ENCODE data around the gene ADAMTSL3. TPM values are rescaled to one million over a fixed set of nuclear protein-coding genes. Genes with fewer than 3 reads are reported as not detected.

Gene ADAMTSL3
- total RNA-seq, 3 donors from 2014 or later: 2.2 to 52.1 (median 4.1) TPM

GRCh38 chr15:83917432-83917831, 263.5 kb downstream of the ADAMTSL3 start:
- H3K9me3 ChIP-seq: no peaks in the 10 kb centered on the region
- H3K36me3 ChIP-seq (ENCODE audit: low read depth): no peaks in the 10 kb centered on the region
- H3K4me3 ChIP-seq: no peak overlapping the region
- intact Hi-C loops (cut with DNase I, micrococcal nuclease): no loop called here
- no peak for TF ChIP-seq CTCF (IDR thresholded peaks at IDR 0.05)
- ATAC-seq (no peak), DNase-seq (no peak)
- H3K4me1 ChIP-seq (ENCODE audit: low read depth): no peaks in the 10 kb centered on the region

- H3K4me1 ChIP-seq (ENCODE audit: low read depth): no peaks in the 10 kb centered on the region
- H3K36me3 ChIP-seq (ENCODE audit: low read depth): no peaks in the 10 kb centered on the region
- H3K9me3 ChIP-seq: no peaks in the 10 kb centered on the region
- DNase-seq (no peak), ATAC-seq (no peak)
- no peak overlapping the region for H3K4me3 ChIP-seq
- intact Hi-C loops (cut with DNase I, micrococcal nuclease): no loop called here
- no peak for TF ChIP-seq CTCF (IDR thresholded peaks at IDR 0.05)
Observed at GRCh38 chr15:83918011-83918410, 264.1 kb downstream of the ADAMTSL3 start.

GRCh38 chr15:83919319-83919830, 265.5 kb downstream of the ADAMTSL3 start:
- no peak for TF ChIP-seq CTCF (IDR thresholded peaks at IDR 0.05)
- Histone ChIP-seq H3K4me1 (ENCODE audit: low read depth) (no peaks in the 10 kb centered on the region), H3K9me3 (no peaks in the 10 kb centered on the region), H3K4me3 (no peak overlapping the region), H3K36me3 (ENCODE audit: low read depth) (no peaks in the 10 kb centered on the region)
- no peak for ATAC-seq
- intact Hi-C loops (cut with DNase I, micrococcal nuclease): no loop called here
- DNase-seq: no peak

- TF ChIP-seq CTCF (IDR thresholded peaks at IDR 0.05): no peak
- intact Hi-C loops (cut with DNase I, micrococcal nuclease): no loop called here
- no peaks in the 10 kb centered on the region for H3K9me3 ChIP-seq
- no peaks in the 10 kb centered on the region for H3K4me1 ChIP-seq (ENCODE audit: low read depth)
- ATAC-seq (no peak), DNase-seq (no peak)
- H3K36me3 ChIP-seq (ENCODE audit: low read depth): no peaks in the 10 kb centered on the region
- no peak overlapping the region for H3K4me3 ChIP-seq
Observed at GRCh38 chr15:83919978-83920510, 266.1 kb downstream of the ADAMTSL3 start.

- no peak overlapping the region for H3K4me3 ChIP-seq
- DNase-seq (no peak), ATAC-seq (no peak)
- H3K9me3 ChIP-seq: no peaks in the 10 kb centered on the region
- H3K4me1 ChIP-seq (ENCODE audit: low read depth): no peaks in the 10 kb centered on the region
- TF ChIP-seq CTCF (IDR thresholded peaks at IDR 0.05): no peak
- intact Hi-C loops (cut with DNase I, micrococcal nuclease): no loop called here
- H3K36me3 ChIP-seq (ENCODE audit: low read depth): no peaks in the 10 kb centered on the region
Observed at GRCh38 chr15:83922649-83923294, 268.8 kb downstream of the ADAMTSL3 start.
